ENCODE data around the gene PBX1. TPM values are rescaled to one million over a fixed set of nuclear protein-coding genes. Genes with fewer than 3 reads are reported as not detected.

PBX1 gene
- total RNA-seq, 2 donors from 2014 or later: 59.9 to 79.2 TPM

DNA sequence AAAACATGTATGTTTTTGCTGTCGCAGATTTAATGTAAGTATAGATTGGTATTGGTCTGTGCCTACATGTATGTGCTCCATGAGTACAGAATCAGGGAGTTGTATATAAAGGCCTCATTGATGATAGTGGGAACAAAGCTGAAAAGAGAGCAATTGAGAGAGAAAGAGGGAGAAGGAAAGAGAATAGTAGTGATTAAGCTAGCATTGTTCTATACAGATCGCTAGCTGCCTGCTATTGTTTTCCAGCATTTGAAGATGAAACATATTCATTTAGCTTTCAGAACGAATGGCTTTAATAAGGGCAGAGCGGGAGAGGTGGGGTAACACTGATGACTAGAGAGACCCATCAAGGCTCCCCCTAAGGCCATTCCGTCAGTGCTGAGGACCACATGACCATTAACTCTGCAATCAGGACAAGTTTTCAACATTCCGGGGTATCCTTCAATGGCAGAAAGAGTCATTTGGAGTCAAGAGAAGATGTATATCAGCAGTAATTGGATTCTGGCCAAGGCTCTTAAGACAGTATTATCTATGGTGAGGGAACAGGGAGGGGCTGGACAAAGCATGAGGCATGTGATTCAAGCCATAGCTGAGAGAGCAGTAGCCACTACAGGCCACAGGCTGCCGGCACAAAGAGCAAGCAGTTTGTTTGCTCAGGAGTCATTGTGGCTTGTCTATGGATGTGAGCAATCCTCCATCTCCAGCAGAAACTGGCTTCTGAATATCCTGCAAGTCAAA, 176.5 kb downstream of the PBX1 start:
- no peaks in the 10 kb centered on the region for H3K9me3 Mint-ChIP-seq
- no peaks in the 10 kb centered on the region for H3K36me3 ChIP-seq (ENCODE audit: control insufficient read depth, insufficient read depth, low read length)
- H3K9me3 ChIP-seq (ENCODE audit: control insufficient read depth, low read length): no peaks in the 10 kb centered on the region
- peaks cover 5% of the 10 kb centered on the region for H3K4me1 ChIP-seq (ENCODE audit: control insufficient read depth, insufficient read depth, low read length)
- no peak overlapping the region for H3K4me3 ChIP-seq (ENCODE audit: low read length)
- DNase-seq: no peak
- H3K27me3 Mint-ChIP-seq (ENCODE audit: insufficient read depth): no peaks in the 10 kb centered on the region
- no peak overlapping the region for H3K27ac Mint-ChIP-seq
- peaks cover 24% of the 10 kb centered on the region for H3K4me1 Mint-ChIP-seq
- no peak overlapping the region for H3K9ac ChIP-seq (ENCODE audit: extremely low read depth, low read length, poor library complexity, severe bottlenecking)
- H3K27ac ChIP-seq (ENCODE audit: low read depth, low read length): peak overlapping the region; percentile 7
- WGBS, 2 experiments (ENCODE audit: insufficient coverage in 1 of 2, insufficient read length in 1 of 2): 88% methylated on average over 7 of the region's 7 CpGs
- no peaks in the 10 kb centered on the region for H3K36me3 Mint-ChIP-seq (ENCODE audit: low read depth)
- TF ChIP-seq, protein P1, sequence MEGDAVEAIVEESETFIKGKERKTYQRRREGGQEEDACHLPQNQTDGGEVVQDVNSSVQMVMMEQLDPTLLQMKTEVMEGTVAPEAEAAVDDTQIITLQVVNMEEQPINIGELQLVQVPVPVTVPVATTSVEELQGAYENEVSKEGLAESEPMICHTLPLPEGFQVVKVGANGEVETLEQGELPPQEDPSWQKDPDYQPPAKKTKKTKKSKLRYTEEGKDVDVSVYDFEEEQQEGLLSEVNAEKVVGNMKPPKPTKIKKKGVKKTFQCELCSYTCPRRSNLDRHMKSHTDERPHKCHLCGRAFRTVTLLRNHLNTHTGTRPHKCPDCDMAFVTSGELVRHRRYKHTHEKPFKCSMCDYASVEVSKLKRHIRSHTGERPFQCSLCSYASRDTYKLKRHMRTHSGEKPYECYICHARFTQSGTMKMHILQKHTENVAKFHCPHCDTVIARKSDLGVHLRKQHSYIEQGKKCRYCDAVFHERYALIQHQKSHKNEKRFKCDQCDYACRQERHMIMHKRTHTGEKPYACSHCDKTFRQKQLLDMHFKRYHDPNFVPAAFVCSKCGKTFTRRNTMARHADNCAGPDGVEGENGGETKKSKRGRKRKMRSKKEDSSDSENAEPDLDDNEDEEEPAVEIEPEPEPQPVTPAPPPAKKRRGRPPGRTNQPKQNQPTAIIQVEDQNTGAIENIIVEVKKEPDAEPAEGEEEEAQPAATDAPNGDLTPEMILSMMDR (conservative IDR thresholded peaks at IDR 0.05): no peak
- H3K27me3 ChIP-seq (ENCODE audit: control insufficient read depth, insufficient read depth, low read length, poor library complexity, severe bottlenecking): no peaks in the 10 kb centered on the region
- H3K4me3 Mint-ChIP-seq: no peak overlapping the region

DNA sequence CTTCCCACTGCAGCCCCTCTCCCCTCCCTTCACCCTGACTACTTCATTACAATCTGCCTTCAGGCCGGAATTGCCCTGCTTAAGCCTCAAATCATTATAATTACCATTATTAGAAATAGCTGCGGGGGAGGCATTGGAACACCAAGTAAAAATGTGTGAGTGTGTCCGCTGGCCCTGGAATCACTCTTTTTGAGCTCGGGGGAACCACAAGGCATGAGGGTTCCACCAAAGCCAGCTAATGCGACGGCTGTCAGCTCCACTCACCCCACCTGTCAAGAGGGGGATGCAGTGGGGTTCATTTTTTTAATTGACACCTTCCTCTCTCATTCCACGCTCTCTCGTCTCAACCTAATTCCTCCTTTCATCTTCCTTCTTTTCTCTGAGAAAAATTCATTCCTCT, 177.2 kb downstream of the PBX1 start:
- H3K27ac Mint-ChIP-seq: no peak overlapping the region
- Histone ChIP-seq H3K9ac (ENCODE audit: extremely low read depth, low read length, poor library complexity, severe bottlenecking) (no peak overlapping the region), H3K9me3 (ENCODE audit: control insufficient read depth, low read length) (no peaks in the 10 kb centered on the region), H3K4me1 (ENCODE audit: control insufficient read depth, insufficient read depth, low read length) (peaks cover 5% of the 10 kb centered on the region), H3K4me3 (ENCODE audit: low read length) (no peak overlapping the region), H3K27me3 (ENCODE audit: control insufficient read depth, insufficient read depth, low read length, poor library complexity, severe bottlenecking) (no peaks in the 10 kb centered on the region), H3K27ac (ENCODE audit: low read depth, low read length) (peak overlapping the region; percentile 7), H3K36me3 (ENCODE audit: control insufficient read depth, insufficient read depth, low read length) (no peaks in the 10 kb centered on the region)
- H3K36me3 Mint-ChIP-seq (ENCODE audit: low read depth): no peaks in the 10 kb centered on the region
- no peak for DNase-seq
- no peak overlapping the region for H3K4me3 Mint-ChIP-seq
- TF ChIP-seq, protein P1 (conservative IDR thresholded peaks at IDR 0.05): no peak
- H3K4me1 Mint-ChIP-seq: peaks cover 21% of the 10 kb centered on the region
- H3K27me3 Mint-ChIP-seq (ENCODE audit: insufficient read depth): no peaks in the 10 kb centered on the region
- H3K9me3 Mint-ChIP-seq: no peaks in the 10 kb centered on the region
- WGBS, 2 experiments (ENCODE audit: insufficient coverage in 1 of 2, insufficient read length in 1 of 2): 94% methylated on average over 8 of the region's 8 CpGs; no CpG with 5 or more reads in 1 of the 2 experiments

DNA sequence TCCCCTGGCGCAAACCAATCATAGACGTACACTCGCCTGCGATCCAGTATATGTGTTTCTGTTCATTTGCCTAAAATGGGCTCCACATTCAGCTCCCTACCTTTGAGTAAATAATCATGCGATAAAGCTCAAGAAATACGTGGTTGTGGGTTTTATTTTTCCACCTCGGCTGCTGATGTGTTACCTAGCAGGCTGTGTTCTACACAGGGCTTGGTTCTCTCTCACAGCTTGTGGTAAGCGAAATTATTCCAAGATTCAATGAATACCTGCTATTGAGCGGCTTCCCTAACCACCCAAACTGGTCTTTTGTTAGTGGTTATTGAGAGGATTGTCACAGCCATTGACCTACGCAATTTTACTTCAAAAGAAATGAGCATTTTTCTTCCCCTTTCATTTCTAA, 180.2 kb downstream of the PBX1 start:
- Histone ChIP-seq H3K27ac (ENCODE audit: low read depth, low read length) (peak overlapping the region; percentile 52), H3K36me3 (ENCODE audit: control insufficient read depth, insufficient read depth, low read length) (no peaks in the 10 kb centered on the region), H3K27me3 (ENCODE audit: control insufficient read depth, insufficient read depth, low read length, poor library complexity, severe bottlenecking) (no peaks in the 10 kb centered on the region), H3K9ac (ENCODE audit: extremely low read depth, low read length, poor library complexity, severe bottlenecking) (no peak overlapping the region), H3K4me3 (ENCODE audit: low read length) (no peak overlapping the region), H3K4me1 (ENCODE audit: control insufficient read depth, insufficient read depth, low read length) (peaks cover 5% of the 10 kb centered on the region), H3K9me3 (ENCODE audit: control insufficient read depth, low read length) (no peaks in the 10 kb centered on the region)
- Mint-ChIP-seq H3K27me3 (ENCODE audit: insufficient read depth) (no peaks in the 10 kb centered on the region), H3K4me1 (peaks cover 14% of the 10 kb centered on the region), H3K9me3 (no peaks in the 10 kb centered on the region), H3K27ac (no peak overlapping the region), H3K36me3 (ENCODE audit: low read depth) (no peaks in the 10 kb centered on the region), H3K4me3 (no peak overlapping the region)
- 86 to 93% methylated on average over 7 to 10 of the region's 10 CpGs for WGBS, 2 experiments (ENCODE audit: insufficient coverage in 1 of 2, insufficient read length in 1 of 2)
- TF ChIP-seq, protein P1 (conservative IDR thresholded peaks at IDR 0.05): no peak
- DNase-seq: no peak

All from endodermal cell (in vitro differentiated cells).